ENCODE data around the gene USP3. TPM values are rescaled to one million over a fixed set of nuclear protein-coding genes. Genes with fewer than 3 reads are reported as not detected.

USP3 gene
- total RNA-seq, 1 donor from 2014 or later, result 64.2 TPM

DNA sequence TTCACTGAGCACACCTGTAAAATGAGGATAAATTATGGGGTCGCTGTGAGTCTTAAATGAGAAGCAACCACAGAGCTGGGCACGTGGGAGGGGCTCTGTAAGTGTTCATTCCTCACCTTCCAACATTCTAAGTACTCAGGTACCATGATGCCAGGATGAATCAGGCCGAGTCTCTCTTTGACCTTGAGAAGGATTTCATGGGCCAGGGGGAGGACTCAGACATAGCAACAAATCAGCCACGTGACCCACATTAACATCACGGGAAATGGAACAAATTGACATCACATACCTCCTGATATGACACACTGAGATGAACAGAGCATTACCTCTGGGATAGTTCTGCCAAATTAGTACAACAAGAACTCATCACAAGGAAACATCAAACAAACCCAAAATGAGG, 35.2 kb upstream of the USP3 start:
- Mint-ChIP-seq H3K36me3 (no peaks in the 10 kb centered on the region), H3K9me3 (peaks cover 3% of the 10 kb centered on the region), H3K27me3 (ENCODE audit: insufficient read depth, low read depth) (peaks cover 4% of the 10 kb centered on the region), H3K27ac (no peak overlapping the region), H3K4me1 (peaks cover 13% of the 10 kb centered on the region), H3K4me3 (no peak overlapping the region)
- no peak for TF ChIP-seq EZH2phosphoT487 (IDR thresholded peaks at IDR 0.05)
- no peak for TF ChIP-seq EZH2 (IDR thresholded peaks at IDR 0.05)
- TF ChIP-seq CTCF (IDR thresholded peaks at IDR 0.05), result no peak
- Histone ChIP-seq H3F3A (ENCODE audit: low read depth) (peaks cover 4% of the 10 kb centered on the region), H3K4me2 (no peak overlapping the region), H4K20me1 (ENCODE audit: low read depth) (no peaks in the 10 kb centered on the region), H3K27me3 (no peaks in the 10 kb centered on the region), H3K9ac (no peak overlapping the region), H3K36me3 (no peaks in the 10 kb centered on the region), H3K27ac (no peak overlapping the region), H3K9me3 (ENCODE audit: low read depth) (no peaks in the 10 kb centered on the region), H3K4me3 (no peak overlapping the region), H2AFZ (replicated peaks) (no peak overlapping the region), H3K79me2 (ENCODE audit: low read depth) (no peaks in the 10 kb centered on the region), H3K4me1 (peaks cover 7% of the 10 kb centered on the region)
- DNase-seq (ENCODE audit: low spot score), result no peak

DNA sequence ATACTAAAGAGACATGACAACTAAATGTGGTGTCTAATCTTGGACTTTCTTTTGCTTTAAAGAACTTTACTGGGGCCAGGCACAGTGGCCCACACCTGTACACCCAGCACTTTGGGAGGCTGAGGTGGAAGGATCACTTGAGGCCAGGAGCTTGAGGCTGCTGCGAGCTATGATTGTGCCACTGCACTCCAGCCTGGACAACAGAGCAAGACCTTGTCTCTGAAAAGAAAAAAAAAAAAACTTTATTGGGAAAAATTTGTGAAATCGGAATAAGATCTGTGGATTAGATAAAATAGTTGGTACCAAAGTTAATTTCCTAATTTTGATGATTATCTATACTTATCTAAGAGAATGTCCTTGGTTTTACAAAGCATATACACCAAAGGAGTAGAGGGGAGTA, 34.4 kb upstream of the USP3 start:
- peaks cover 3% of the 10 kb centered on the region for H3K9me3 Mint-ChIP-seq
- Histone ChIP-seq H3K4me3 (no peak overlapping the region), H3K79me2 (ENCODE audit: low read depth) (no peaks in the 10 kb centered on the region), H3K4me1 (peaks cover 13% of the 10 kb centered on the region), H3K9ac (no peak overlapping the region), H3F3A (ENCODE audit: low read depth) (peaks cover 4% of the 10 kb centered on the region), H3K27me3 (no peaks in the 10 kb centered on the region), H3K4me2 (no peak overlapping the region), H4K20me1 (ENCODE audit: low read depth) (no peaks in the 10 kb centered on the region), H2AFZ (replicated peaks) (no peak overlapping the region), H3K9me3 (ENCODE audit: low read depth) (no peaks in the 10 kb centered on the region), H3K36me3 (no peaks in the 10 kb centered on the region), H3K27ac (no peak overlapping the region)
- no peak overlapping the region for H3K27ac Mint-ChIP-seq
- H3K4me3 Mint-ChIP-seq, result no peak overlapping the region
- DNase-seq (ENCODE audit: low spot score), result no peak
- H3K36me3 Mint-ChIP-seq, result no peaks in the 10 kb centered on the region
- no peak for TF ChIP-seq EZH2 (IDR thresholded peaks at IDR 0.05)
- TF ChIP-seq EZH2phosphoT487 (IDR thresholded peaks at IDR 0.05), result no peak
- TF ChIP-seq CTCF (IDR thresholded peaks at IDR 0.05), result no peak
- peaks cover 21% of the 10 kb centered on the region for H3K4me1 Mint-ChIP-seq
- peaks cover 7% of the 10 kb centered on the region for H3K27me3 Mint-ChIP-seq (ENCODE audit: insufficient read depth, low read depth)

DNA sequence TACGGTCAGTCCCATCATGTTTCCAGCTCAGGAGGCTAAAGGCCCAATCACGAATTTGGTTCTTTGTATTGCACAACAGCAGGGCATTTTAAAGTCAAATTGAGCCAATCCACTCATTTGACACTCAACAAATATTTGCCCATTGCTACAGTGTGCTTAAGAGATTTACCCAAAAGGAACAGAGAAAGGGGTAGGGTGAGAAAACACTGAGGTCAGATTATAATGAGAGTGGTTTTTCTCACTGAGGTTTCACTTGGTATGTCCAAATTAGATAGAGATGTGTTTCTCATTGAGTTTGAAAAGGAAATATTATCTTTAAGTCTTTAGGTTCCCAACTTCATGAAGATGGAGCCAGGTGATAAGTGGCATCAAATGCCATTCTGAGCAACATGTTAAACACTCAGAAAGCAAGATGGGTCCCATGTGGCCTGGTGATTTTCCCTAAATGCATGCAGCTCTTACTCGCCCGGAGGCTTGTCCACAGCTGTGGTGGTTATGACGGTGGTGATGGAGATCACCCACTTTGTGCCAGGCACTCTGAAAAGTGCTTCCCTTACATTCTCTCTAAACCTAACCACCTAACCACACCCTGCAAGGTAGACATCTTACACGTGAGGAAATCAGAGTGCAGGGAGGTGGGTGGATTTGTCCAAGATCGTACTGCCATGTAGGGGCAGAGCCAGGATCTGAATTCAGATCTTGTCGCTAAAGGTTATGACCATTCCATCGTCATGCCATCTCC, 31.2 kb upstream of the USP3 start:
- TF ChIP-seq EZH2 (IDR thresholded peaks at IDR 0.05) (no peak), EZH2phosphoT487 (IDR thresholded peaks at IDR 0.05) (no peak), CTCF (IDR thresholded peaks at IDR 0.05) (no peak)
- Mint-ChIP-seq H3K27me3 (ENCODE audit: insufficient read depth, low read depth) (peaks cover 7% of the 10 kb centered on the region), H3K4me1 (peaks cover 21% of the 10 kb centered on the region), H3K9me3 (peaks cover 9% of the 10 kb centered on the region), H3K36me3 (no peaks in the 10 kb centered on the region), H3K27ac (no peak overlapping the region), H3K4me3 (no peak overlapping the region)
- Histone ChIP-seq H3K4me3 (no peak overlapping the region), H3K27me3 (no peaks in the 10 kb centered on the region), H3F3A (ENCODE audit: low read depth) (peaks cover 4% of the 10 kb centered on the region), H3K4me1 (peaks cover 19% of the 10 kb centered on the region), H3K9me3 (ENCODE audit: low read depth) (no peaks in the 10 kb centered on the region), H3K9ac (no peak overlapping the region), H4K20me1 (ENCODE audit: low read depth) (no peaks in the 10 kb centered on the region), H3K36me3 (no peaks in the 10 kb centered on the region), H3K27ac (no peak overlapping the region), H3K79me2 (ENCODE audit: low read depth) (no peaks in the 10 kb centered on the region), H2AFZ (replicated peaks) (no peak overlapping the region), H3K4me2 (no peak overlapping the region)
- DNase-seq (ENCODE audit: low spot score), result no peak
